GM23338 (cell line): ENCODE data around the gene SNRPD3.

Experiments used
- CREB1 ChIP-seq: fragments of 250-450 bp; sonication (Bioruptor Pico); IDR thresholded peaks from 2 replicates; pipeline ENCODE4 v1.5.0; 2020; ENCODE audit warnings: low read depth, mild to moderate bottlenecking, moderate library complexity
- EZH2 ChIP-seq: fragments of 200-600 bp; sonication (generic); IDR thresholded peaks from one replicate; pipeline ENCODE4 v1.8.0; 2017; ENCODE audit warnings: antibody characterized with exemption, mild to moderate bottlenecking, low read depth; ENCODE audit not compliant: unreplicated experiment
- TF ChIP-seq, protein P1 (sequence below), 2 experiments: fragments of 200-600 bp in 1 of 2; sonication (generic) in 1 of 2; conservative IDR thresholded peaks; 2 replicates each; pipeline versions ENCODE4 v1.5.1 to v1.6.1; 2016 to 2017; ENCODE audit warnings: antibody characterized with exemption in 2 of 2, low read depth in 2 of 2, mild to moderate bottlenecking in 2 of 2, moderate library complexity in 1 of 2

- TF ChIP-seq, protein P1, sequence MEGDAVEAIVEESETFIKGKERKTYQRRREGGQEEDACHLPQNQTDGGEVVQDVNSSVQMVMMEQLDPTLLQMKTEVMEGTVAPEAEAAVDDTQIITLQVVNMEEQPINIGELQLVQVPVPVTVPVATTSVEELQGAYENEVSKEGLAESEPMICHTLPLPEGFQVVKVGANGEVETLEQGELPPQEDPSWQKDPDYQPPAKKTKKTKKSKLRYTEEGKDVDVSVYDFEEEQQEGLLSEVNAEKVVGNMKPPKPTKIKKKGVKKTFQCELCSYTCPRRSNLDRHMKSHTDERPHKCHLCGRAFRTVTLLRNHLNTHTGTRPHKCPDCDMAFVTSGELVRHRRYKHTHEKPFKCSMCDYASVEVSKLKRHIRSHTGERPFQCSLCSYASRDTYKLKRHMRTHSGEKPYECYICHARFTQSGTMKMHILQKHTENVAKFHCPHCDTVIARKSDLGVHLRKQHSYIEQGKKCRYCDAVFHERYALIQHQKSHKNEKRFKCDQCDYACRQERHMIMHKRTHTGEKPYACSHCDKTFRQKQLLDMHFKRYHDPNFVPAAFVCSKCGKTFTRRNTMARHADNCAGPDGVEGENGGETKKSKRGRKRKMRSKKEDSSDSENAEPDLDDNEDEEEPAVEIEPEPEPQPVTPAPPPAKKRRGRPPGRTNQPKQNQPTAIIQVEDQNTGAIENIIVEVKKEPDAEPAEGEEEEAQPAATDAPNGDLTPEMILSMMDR (conservative IDR thresholded peaks at IDR 0.05; ENCODE audit: low read depth in 2 of 2), result no peak
- TF ChIP-seq CREB1 (CRISPR knock-in tag), result no peak
- TF ChIP-seq EZH2, result no peak
Observed at GRCh38 chr22:24559471-24559870, 3.7 kb downstream of the SNRPD3 start.
